GM18858 (cell line): ENCODE measurements around the gene ZNF543.
"Not testable (repeated sequence)": the region's sequence is repeated elsewhere in the genome, so short reads cannot be mapped to it uniquely, and the experiment has no call there.

Experiments
- ATAC-seq: cut with Tn5 transposase; IDR thresholded peaks from one replicate; pipeline ENCODE4 v1.9.1; 2021; ENCODE audit not compliant: unreplicated experiment

ZNF543 gene

DNA sequence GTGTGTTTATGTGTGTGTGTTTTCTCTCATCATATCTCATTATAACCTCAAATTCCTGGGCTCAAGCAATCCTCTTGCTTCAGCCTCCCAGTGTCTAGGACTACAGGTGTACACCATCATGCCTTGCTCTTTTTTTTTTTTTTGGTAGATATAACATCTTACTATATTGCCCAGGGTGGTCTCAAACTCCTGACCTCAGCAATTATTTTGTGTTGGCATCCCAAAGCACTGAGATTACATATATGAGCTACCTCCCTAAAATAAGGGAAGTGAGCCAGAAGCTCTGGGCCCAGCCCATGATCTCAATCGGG lies 448 bp upstream of the ZNF543 start:
- no peak for ATAC-seq

DNA sequence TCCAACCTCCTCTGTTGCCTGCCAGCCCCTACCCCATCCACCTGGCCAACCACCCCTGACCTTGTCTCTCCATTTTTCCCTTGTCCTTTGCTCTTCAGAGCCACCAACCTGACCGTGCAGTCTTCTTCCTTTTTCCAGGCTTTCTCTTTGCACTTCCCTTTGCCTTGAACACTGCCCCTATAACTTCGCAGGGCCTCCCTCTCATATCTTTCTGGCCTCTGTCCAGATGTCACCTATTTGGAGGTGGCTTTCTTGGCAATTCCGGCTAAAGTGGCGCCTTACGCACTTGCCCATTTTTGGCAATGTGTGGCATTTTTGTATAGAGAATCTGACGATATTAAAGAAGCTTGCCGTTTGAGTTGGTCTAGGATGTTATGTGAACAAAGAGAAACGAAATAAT lies 844 bp downstream of the ZNF543 start:
- ATAC-seq, result no peak

DNA sequence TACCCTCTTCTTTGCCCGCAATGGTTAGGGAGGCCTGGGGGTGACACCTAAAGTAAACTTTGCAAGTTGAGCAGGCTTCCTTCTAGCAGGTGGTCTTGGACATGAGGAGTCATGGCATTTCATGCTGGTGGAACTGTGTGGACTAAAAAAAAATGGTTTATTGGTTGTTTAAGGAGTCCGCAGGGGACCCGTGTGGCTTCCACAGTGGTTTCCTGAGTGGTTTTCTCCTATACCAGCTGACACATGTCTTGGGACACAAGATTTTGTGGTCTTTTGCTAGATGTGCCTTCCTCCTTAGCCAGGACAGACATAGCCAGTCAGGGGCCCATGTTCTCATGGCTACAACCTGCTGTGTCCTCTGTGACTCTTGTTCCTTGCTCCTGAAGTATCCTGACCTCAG lies 1.5 kb downstream of the ZNF543 start:
- ATAC-seq, result no peak

DNA sequence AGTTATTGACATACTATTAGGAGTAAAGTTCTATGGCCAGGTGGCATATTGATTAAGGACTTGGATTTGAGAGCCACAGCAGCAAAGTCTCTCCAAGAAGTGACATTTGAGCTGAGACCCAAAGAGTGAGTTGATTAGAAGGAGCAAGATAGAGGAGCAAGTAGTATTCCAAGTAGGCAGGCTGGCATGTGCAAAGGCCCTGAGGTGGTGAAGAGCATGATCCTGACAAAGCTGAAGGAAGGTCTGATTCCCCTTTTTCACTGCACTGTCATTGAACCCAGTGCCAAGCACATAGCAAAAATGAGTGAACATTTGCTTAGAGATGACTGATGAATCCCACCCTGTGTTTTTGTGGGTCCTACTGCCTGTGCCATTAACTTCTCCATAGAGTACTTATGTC lies 4.7 kb downstream of the ZNF543 start:
- ATAC-seq, result no peak

DNA sequence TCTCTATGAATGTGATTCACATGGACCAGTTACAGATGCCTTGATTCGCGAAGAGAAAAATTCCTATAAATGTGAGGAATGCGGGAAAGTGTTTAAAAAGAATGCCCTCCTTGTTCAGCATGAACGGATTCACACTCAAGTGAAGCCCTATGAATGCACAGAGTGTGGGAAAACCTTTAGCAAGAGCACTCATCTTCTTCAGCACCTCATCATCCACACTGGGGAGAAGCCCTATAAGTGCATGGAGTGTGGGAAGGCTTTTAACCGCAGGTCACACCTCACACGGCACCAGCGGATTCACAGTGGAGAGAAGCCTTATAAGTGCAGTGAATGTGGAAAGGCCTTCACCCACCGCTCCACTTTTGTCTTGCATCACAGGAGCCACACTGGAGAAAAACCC lies 7.7 kb downstream of the ZNF543 start:
- no peak for ATAC-seq

DNA sequence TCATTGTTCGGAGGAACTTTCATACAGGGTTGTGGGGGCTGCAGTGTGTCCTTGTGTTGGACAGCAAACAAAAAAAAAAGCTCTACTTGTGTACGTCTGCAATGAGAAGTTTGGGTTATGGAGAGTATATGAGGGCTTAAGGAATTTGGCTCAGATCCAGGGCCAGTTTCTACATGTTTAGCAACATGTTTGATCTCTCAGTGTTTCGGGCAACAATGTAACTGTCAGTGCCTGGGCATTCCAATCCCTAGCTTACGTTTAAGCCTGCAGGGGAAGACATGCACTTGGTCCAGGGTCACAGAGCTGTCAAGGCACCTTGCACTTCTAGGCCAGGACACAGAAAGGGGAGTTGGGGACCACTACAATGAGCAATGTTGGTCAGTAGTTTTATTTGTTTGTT lies 13.9 kb downstream of the ZNF543 start:
- ATAC-seq, result no peak

DNA sequence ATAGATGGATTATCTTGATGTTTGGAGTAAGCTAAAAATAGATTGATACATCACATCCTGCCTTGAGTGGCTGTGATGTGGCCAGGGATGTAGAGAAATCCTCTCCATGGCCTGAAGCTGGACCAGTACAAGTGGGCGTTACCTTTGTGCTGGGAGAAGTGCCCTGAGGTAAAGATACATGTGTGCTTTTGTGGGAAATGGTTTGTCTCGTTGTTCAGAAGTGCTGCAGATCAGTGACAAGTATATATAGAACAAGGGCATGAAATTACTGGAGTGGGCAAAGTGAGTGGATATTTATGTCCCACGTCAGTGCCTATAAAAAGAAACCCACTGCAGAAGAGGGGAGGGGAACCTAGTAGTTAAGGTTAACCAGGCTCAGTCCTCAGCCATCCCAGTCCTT lies 18.6 kb downstream of the ZNF543 start:
- ATAC-seq, result no peak

DNA sequence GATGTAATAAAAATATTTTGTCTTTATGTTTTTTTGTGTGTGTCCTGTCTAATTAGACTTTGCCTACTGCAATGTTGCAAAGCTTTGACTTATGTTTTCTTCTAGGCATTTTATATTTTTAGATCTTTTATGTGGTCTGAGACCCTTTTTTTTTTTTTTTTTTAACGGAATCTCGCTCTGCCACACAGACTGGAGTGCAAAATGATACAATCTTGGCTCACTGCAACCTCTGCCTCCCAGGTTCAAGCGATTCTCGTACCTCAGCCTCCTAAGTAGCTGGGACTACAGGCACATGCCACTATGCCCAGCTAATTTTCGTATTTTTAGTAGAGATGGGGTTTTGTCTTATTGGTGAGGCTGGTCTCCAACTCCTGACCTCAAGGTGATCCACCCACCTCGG lies 22.3 kb downstream of the ZNF543 start:
- no peak for ATAC-seq

DNA sequence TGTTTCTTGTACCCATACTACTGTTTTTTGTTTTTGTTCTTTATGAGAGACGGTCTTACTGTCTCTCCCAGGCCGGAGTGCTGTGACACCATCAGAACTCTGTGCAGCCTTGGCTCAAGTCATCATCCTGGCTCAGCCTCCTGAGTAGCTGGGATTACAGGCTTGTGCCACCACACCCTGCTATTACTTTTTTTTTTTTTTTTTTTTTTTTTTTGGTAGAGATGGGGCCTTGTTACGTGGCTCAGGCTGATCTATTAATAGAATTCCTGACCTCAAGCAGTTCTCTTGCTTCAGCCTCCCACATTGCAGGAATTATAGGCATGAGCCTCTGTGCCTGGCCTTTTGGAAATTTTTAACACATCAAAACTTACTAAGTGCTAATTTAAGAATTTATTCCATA lies 27.9 kb downstream of the ZNF543 start:
- no peak for ATAC-seq

DNA sequence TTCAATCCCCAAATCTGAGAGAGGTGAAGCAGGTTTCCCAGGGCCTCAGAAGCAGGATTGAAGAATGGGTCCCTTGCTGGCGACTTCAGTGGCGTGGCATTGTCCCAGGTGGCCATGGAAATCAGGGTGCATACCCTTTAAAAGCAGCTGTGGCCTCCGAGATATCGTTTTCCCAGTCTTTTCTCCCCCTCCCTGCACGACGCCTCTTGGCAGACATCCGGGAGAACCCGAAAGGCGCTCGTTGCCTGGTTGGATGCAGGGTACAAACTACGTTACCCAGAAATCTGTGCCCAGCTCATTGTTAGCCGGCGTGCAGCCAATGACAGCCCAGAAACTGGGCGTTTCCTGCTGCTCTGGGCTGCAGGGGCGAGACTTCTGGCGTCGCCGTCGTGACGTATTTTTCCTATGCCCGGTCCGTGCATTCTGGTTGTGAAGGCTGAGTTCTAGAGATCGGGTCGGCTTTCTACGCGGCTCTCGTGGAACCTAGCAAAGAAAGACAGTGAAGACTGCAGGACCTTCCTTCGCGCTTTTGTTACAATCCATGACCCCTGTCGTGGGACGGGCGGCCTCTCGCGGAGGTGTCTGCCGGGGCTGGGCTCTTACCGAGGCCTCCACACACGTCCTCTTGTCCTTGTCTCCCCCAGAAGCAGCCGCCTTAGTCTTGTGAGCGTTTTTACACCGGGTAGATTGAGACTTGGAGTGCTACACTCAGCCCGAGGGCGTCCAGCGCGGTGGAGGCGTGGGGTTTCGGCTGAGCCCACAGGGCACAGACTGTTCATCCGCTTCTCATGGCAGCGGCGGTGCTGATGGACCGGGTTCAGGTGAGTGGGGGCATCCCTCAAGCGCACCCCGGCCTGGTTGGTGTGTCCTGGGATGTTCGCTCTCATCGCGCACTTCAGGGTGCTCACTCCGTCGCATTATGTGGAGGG lies 30.9 kb downstream of the ZNF543 start, which contains the start of gene ZNF304:
Gene ZNF304, plus strand, starts transcription at position 395 of the 929 bp plus-strand sequence. Its CDS starts 394 bp downstream, at position 789.
- peak; percentile 94 for ATAC-seq

DNA sequence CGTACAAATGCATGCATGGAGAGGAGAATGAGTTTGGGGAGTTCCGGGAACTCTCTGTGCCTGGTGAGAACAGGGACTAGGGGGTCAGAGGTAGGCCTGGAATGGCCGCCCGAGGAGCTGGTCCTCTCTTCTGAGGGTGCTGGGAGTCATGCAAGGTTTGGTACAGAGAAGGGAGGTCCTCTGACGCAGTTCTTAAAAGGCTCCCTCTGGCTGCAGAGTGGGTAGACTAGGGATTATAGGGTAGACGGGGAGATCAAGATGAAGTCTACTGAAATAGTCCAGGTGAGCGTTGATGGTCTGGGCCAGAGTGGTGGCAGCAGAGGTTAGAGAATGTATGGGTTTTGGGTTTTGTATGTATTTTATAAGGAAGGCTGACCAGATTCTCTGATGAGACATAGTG lies 31.6 kb downstream of the ZNF543 start:
- ATAC-seq, result no peak

DNA sequence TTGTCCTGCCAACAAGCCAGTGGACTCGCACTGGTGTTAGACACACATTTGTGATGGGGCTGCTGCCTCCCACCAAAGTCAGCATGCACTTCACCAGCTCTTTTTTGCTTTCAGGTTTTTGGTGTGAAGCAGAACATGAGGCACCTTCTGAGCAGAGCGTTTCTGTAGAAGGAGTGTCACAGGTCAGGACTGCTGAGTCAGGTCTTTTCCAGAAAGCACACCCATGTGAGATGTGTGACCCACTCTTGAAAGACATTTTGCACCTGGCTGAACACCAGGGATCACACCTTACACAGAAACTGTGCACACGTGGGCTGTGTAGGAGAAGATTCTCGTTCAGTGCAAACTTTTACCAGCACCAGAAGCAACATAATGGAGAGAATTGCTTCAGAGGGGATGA lies 35.6 kb downstream of the ZNF543 start:
- ATAC-seq, result no peak

DNA sequence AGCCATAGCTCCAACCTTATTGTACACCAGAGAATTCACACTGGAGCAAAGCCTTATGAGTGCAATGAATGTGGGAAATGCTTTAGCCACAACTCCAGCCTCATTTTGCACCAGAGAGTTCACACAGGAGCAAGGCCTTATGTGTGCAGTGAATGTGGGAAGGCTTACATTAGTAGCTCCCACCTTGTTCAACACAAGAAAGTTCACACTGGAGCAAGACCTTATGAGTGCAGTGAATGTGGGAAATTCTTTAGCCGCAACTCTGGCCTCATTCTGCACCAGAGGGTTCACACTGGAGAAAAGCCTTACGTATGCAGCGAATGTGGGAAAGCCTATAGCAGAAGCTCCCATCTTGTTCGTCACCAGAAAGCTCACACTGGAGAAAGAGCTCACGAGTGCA lies 37.1 kb downstream of the ZNF543 start:
- ATAC-seq, result no peak

DNA sequence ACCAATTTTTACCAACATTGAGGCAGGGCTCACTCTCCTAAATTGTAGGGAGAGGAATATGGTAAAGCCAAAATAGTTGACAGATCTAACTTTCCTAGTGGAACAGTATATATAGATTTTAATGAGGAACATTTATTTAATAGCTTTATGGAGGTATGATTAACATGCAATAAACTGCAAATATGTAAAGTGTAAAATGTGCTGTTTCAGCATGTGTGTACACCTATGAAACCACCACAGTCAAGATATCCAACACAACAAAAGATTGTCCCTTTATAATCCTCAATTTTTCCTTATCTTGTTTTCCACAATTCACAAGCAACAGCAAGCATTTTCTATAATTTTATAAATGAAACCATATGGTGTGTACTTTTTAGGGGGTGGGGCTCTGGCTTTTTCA lies 39.0 kb downstream of the ZNF543 start:
- no peak for ATAC-seq

DNA sequence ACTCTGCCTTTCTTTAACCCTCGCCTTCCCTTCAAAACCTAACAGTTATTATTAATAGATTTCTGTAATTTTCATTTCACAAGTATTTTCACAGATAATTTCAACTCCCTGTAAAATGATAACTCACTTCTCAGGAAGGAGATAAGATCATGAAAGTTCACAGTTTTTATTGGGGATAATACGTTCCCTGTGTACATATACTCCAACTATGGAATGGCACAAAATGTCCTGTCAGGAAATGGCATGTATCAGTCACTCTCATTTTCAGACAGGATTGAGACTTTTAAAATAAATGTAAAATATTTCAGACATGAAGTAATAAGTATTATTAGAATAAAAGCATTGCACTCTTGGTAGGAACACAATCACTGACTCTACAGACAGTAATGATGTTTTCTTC lies 42.1 kb downstream of the ZNF543 start:
- ATAC-seq, result no peak

DNA sequence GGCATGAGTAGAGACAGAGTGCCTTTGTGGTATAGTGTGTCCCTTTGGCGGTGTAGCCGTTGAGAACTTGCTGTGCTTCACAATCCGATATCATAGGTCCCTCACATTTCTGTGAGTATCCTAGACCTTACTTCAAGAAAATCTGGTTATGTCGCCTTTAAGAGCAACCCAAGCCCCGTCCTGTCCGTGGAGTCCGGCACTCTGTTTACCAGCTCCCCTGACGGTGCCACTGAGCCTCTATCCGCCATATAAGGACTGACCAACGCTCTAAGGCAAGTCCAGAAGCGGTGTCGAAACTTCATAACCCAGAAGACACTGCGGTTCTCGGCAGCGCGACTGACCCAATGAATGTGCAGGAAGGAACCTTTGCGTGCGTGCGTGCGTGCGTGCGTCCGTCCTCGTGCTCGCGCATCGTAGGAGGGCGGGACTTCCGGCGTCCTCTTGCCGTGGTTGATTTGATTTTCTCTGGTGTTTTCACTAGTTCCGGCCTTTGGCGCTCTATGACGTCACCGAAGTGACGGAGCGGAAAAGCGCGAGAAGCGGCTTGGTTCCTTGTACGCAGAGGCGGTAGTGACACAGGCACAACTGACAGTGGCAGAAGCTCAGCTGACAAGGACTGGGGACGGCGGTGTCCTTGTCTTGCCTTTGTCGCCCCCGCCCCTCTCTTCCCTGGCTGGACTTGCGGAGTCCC lies 42.9 kb downstream of the ZNF543 start, which contains the start of the genes TRAPPC2B and ZNF547:
Gene TRAPPC2B, plus strand, starts transcription at position 555 of the 691 bp plus-strand sequence. CDS start 1,283 bp downstream, outside the sequence.
Gene ZNF547, plus strand, starts transcription at position 555 of the 691 bp plus-strand sequence. CDS start 5,005 bp downstream, outside the sequence.
- ATAC-seq, result peak; percentile 90

DNA sequence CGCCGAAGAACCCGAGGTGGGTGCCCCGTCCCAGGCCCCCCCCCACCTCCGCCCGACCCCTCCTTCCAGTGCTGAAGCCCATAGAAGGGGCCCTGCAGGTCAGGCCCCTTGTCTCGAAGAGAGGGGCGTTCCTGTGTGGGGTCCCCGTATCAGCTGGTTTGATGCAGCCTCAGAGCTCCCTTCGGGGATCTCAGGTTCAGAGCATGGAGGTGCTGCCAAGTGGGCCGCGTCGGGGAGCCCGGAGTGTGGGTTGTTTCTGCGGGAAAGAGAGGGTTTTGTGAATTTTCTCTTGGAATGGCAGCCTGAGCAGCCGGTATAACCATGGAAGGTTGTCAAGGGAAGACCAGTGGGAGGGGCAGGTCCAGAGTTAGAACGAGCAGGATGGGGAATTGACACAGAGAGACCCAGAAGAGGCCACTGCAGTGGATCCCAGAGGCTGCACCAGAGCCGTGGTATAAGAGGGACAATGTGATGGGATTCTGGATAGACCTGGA lies 43.5 kb downstream of the ZNF543 start:
- ATAC-seq, result no peak

DNA sequence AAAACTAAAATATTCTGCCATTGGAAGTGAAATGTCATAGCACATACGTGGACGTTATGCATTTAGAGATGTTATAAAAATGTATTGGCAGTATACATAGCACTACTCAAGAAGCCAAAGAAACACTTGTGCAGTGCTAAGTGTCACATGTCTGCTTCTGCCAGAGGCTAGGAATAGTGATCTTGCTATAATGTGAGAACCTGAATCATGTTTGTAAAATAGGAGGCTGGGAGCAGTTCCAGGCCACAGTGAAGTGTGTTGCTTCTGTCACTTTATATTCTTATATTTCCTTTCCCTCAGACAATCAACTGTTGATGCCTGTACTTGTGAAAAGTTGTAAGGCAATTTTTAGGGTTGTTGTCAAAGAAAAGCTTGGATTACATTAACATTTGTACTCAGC lies 46.5 kb downstream of the ZNF543 start:
- no peak for ATAC-seq

DNA sequence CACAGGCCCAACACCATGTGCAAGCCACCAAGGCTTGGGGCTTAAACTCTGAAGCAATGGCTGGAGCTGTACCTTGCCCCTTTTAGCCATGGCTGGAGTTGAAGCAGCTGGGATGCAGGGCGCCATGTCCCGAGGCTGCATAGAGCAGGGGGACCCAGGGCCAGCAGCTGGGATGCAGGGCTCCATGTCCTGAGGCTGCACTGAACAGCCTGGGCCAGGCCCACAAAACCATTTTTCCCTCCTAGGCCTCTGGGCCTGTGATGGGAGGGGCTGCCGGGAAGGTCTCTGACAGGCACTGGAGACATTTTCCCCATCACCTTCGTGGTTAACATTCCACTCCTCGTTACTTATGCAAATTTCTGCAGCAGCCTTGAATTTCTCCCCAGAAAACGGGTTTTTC lies 53.9 kb downstream of the ZNF543 start:
- no peak for ATAC-seq

DNA sequence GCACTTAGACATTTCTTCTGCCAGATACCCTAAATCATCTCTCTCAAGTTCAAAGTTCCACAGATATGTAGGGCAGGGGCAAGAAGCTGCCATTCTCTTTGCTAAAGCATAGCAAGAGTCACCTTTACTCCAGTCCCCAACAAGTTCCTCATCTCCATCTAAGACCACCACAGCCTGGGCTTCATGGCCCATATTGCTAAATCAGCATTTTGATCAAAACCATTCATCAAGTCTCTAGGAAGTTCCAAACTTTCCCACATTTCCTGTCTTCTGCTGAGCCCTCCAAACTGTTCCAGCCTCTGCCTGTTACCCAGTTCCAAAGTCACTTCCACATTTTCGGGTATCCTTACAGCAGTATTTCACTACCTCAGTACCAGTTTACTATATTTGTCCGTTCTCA lies 54.4 kb downstream of the ZNF543 start:
- not testable (repeated sequence) for ATAC-seq

DNA sequence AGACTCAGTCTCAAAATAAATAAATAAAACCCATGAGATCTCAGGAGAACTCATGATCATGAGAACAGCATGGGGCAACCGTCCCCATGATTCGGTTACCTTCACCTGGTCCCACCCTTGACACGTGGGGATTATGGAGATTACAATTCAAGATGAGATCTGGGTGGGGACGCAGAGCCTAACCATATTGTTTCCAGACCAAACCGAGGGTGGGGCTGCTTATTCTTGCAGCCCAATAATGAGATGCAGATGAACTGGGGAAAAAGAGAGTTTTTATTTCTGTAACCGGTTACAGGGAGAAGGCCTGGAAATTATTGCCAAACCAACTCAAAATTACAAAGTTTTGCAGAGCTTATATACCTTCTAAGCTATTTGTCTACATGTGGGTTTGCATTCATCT lies 55.9 kb downstream of the ZNF543 start:
- no peak for ATAC-seq
